ENCODE results near the gene INHBB.

The INHBB gene

DNA sequence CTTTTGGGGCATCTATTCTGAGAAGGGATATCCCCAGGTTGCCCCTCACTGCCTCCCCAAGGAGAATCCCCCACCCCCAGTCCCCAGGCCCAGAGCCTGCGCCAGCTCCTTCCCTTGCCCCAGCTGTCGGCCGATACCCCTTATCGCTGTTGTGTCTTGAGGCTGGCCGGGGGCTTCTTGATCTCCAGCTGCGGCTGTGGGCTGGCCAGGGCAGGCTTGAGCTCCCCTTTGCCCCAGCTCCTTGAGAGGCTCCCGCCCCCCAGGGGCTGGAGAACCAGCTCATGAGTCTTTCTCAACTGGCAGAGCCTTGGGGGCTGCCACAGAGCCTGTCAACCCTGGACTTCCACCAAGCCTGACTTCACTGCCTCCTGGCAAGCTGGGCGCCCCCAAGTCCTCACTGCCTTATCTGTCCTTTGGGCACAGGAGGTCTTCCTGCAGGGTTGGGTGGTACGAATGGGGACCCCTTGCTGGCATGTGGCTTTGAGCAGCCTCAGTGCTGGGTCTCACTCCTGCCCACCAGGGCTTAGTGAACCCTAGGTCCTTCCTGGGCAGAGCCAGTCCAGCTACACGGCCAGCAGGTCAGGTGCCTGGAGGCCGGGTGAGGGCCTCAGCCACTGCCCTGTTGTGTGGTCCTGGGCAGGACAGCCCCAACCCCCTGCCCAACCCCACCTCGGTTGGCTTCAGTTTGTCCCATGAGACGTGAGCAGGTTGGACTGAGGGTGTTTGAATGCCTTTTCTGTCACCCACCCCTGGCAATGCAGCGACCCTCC is 29.5 kb downstream of the INHBB start:
- Histone ChIP-seq H3K9ac (no peak overlapping the region), H3K27ac (no peak overlapping the region), H3K4me3 (ENCODE audit: low read depth, low read length) (no peak overlapping the region), H3K79me2 (no peaks in the 10 kb centered on the region), H3K4me1 (no peaks in the 10 kb centered on the region), H3K36me3 (ENCODE audit: control insufficient read depth, insufficient read depth, low read length) (no peaks in the 10 kb centered on the region), H2AFZ (no peak overlapping the region), H3K27me3 (ENCODE audit: control insufficient read depth, insufficient read depth, low read length) (no peaks in the 10 kb centered on the region), H3K4me2 (ENCODE audit: low read length) (no peak overlapping the region), H3K9me3 (ENCODE audit: control insufficient read depth, low read length) (no peaks in the 10 kb centered on the region)
- TF ChIP-seq, protein P1, sequence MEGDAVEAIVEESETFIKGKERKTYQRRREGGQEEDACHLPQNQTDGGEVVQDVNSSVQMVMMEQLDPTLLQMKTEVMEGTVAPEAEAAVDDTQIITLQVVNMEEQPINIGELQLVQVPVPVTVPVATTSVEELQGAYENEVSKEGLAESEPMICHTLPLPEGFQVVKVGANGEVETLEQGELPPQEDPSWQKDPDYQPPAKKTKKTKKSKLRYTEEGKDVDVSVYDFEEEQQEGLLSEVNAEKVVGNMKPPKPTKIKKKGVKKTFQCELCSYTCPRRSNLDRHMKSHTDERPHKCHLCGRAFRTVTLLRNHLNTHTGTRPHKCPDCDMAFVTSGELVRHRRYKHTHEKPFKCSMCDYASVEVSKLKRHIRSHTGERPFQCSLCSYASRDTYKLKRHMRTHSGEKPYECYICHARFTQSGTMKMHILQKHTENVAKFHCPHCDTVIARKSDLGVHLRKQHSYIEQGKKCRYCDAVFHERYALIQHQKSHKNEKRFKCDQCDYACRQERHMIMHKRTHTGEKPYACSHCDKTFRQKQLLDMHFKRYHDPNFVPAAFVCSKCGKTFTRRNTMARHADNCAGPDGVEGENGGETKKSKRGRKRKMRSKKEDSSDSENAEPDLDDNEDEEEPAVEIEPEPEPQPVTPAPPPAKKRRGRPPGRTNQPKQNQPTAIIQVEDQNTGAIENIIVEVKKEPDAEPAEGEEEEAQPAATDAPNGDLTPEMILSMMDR (IDR thresholded peaks at IDR 0.05) = no peak

DNA sequence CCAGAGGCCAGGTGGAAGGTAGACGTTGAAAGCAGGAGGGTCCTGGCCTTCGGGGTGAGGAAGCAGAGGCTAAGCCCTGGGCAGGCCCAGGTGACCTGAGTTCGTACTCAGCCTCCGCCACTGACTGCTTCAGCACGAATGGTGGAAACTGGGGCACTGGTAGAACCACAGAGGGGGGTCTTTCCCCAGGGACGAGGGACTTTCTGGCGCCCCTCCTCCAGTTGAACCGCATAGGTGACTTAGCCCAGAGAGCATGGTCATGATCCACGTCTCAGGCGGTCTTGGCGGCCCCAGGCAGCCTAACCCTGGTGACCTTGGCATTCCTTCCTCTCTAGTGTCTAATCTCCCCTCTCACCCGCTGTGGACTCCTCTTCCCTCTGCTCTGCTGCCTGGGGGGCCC is 30.2 kb downstream of the INHBB start:
- Histone ChIP-seq H3K9me3 (ENCODE audit: control insufficient read depth, low read length) (no peaks in the 10 kb centered on the region), H2AFZ (no peak overlapping the region), H3K27me3 (ENCODE audit: control insufficient read depth, insufficient read depth, low read length) (no peaks in the 10 kb centered on the region), H3K4me3 (ENCODE audit: low read depth, low read length) (no peak overlapping the region), H3K36me3 (ENCODE audit: control insufficient read depth, insufficient read depth, low read length) (no peaks in the 10 kb centered on the region), H3K4me1 (no peaks in the 10 kb centered on the region), H3K4me2 (ENCODE audit: low read length) (no peak overlapping the region), H3K9ac (no peak overlapping the region), H3K27ac (no peak overlapping the region), H3K79me2 (no peaks in the 10 kb centered on the region)
- TF ChIP-seq, protein P1 (IDR thresholded peaks at IDR 0.05) = no peak

DNA sequence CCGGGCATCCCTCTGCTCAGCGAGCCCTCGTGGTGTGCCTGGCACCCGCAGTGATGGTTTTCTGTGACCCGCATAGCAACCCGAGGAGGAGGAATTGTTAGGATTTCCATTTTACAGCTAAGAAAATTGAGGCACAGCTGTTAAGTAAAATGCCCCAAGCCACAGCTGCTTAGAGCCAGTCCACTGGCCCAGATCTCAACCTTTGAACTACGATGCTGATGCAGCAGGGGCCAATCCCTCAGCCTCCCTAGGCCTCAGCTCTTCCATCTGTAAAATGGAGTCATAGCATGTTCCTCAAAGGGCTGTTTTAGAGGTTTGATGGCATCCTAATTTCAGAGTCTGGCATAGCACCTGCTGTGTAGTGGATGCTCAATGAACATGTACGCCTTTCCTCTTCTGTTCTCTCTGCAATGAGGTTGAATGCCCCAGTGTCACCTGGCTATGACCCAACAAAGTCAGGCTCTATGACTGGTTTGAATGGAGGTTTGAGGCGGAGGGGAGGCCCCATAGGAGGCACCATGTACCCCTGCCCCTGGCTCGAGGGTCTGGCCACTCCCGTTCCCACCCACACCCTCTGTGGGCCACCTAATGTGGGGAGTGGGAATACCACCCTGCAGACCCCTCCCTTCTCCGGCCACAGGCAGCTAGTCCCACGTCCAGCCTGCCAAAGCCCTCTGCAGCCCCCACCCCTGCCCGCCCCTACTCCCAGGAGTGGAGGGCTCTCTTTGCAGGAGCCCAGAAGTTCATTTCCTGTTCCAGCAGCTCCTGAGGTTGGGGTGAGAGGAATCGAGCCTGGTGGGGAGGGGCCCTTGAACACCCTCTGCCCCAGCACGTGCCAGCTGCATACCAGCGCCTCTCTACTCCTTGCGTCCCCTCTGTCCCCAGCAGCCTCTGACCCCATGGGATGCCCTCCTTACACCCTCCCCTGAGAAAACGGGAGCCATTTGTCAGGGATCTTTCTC is 31.0 kb downstream of the INHBB start:
- H3K4me3 ChIP-seq (ENCODE audit: low read depth, low read length) = no peak overlapping the region
- no peaks in the 10 kb centered on the region for H3K79me2 ChIP-seq
- H3K9ac ChIP-seq = no peak overlapping the region
- H3K4me2 ChIP-seq (ENCODE audit: low read length) = no peak overlapping the region
- no peak overlapping the region for H3K27ac ChIP-seq
- H3K36me3 ChIP-seq (ENCODE audit: control insufficient read depth, insufficient read depth, low read length) = no peaks in the 10 kb centered on the region
- H3K27me3 ChIP-seq (ENCODE audit: control insufficient read depth, insufficient read depth, low read length) = no peaks in the 10 kb centered on the region
- no peaks in the 10 kb centered on the region for H3K4me1 ChIP-seq
- TF ChIP-seq, protein P1 (IDR thresholded peaks at IDR 0.05) = no peak
- no peaks in the 10 kb centered on the region for H3K9me3 ChIP-seq (ENCODE audit: control insufficient read depth, low read length)
- no peak overlapping the region for H2AFZ ChIP-seq

DNA sequence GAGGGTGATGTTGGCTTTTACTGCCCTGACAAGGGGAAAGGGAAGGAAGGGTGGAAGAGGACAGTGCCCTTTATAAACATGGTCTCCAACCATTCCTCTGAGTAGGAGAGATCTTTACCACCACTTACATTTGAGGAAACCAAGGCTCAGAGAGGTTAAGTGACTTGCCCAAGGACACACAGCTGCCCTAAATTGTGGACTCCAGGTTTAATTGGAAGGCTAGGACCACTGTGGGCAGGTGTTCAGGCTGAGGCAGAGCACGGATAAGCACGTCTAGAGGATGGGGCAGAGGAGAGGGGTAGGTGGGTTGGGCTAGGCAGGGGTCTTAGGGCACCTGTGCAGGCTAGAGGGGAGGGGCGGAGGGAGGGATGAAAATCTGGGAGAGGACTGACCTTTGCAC is 32.7 kb downstream of the INHBB start:
- Histone ChIP-seq H3K4me3 (ENCODE audit: low read depth, low read length) (no peak overlapping the region), H3K27me3 (ENCODE audit: control insufficient read depth, insufficient read depth, low read length) (no peaks in the 10 kb centered on the region), H3K36me3 (ENCODE audit: control insufficient read depth, insufficient read depth, low read length) (no peaks in the 10 kb centered on the region), H3K27ac (no peak overlapping the region), H3K79me2 (no peaks in the 10 kb centered on the region), H3K4me1 (no peaks in the 10 kb centered on the region), H3K9me3 (ENCODE audit: control insufficient read depth, low read length) (no peaks in the 10 kb centered on the region), H3K9ac (no peak overlapping the region), H2AFZ (no peak overlapping the region), H3K4me2 (ENCODE audit: low read length) (no peak overlapping the region)
- TF ChIP-seq, protein P1 (IDR thresholded peaks at IDR 0.05) = no peak

Measured in parathyroid adenoma (tissue), 2 donors.